ENCODE data around the gene NPAS1. TPM values are rescaled to one million over a fixed set of nuclear protein-coding genes. Genes with fewer than 3 reads are reported as not detected.

The NPAS1 gene
- total RNA-seq, 2 experiments from 2014 or later = 3.4 to 8.4 TPM

- no peak overlapping the region for H2AFZ ChIP-seq (ENCODE audit: low read length)
- POLR2A ChIA-PET = no interaction called here
- no peaks in the 10 kb centered on the region for H3K9me3 ChIP-seq (ENCODE audit: low read length)
- peaks cover 95% of the 10 kb centered on the region for H3K36me3 ChIP-seq (ENCODE audit: insufficient read depth, low read length)
- H3K79me2 ChIP-seq (ENCODE audit: insufficient read depth, low read depth, low read length) = no peaks in the 10 kb centered on the region
- H3K27ac ChIP-seq (ENCODE audit: low read depth, low read length, poor library complexity, severe bottlenecking) = no peak overlapping the region
- DNase-seq (ENCODE audit: low spot score) = no peak
- TF ChIP-seq EZH2phosphoT487 (IDR thresholded peaks at IDR 0.05; ENCODE audit: borderline replicate concordance, low read depth, low read length) (no peak), CTCF (conservative IDR thresholded peaks at IDR 0.05; ENCODE audit: low read length) (no peak)
- CTCF ChIA-PET (ENCODE audit: unreplicated experiment) = no interaction called here
- no peaks in the 10 kb centered on the region for H3K4me1 ChIP-seq (ENCODE audit: insufficient read depth, low read length, poor library complexity, severe bottlenecking)
- no TSS peak for BruUV-seq (replicated peaks)
- H3K4me2 ChIP-seq (ENCODE audit: low read length) = no peak overlapping the region
- intact Hi-C loops (cut with micrococcal nuclease; ENCODE audit: unreplicated experiment) = no loop called here
- H3K9me2 ChIP-seq (ENCODE audit: insufficient read depth, low read length) = no peaks in the 10 kb centered on the region
- no peaks in the 10 kb centered on the region for H4K20me1 ChIP-seq (ENCODE audit: insufficient read depth, low read length)
- no peak overlapping the region for H3K4me3 ChIP-seq (ENCODE audit: low read depth, low read length, poor library complexity, severe bottlenecking)
Measured at GRCh38 chr19:47072323-47072722, 52.7 kb downstream of the NPAS1 start.

GRCh38 chr19:47073574-47073973 is 53.9 kb downstream of the NPAS1 start:
- H3K9me3 ChIP-seq (ENCODE audit: low read length) = no peaks in the 10 kb centered on the region
- no peak overlapping the region for H2AFZ ChIP-seq (ENCODE audit: low read length)
- BruUV-seq (replicated peaks) = no TSS peak
- intact Hi-C loops (cut with micrococcal nuclease; ENCODE audit: unreplicated experiment) = no loop called here
- no peaks in the 10 kb centered on the region for H3K9me2 ChIP-seq (ENCODE audit: insufficient read depth, low read length)
- CTCF ChIA-PET (ENCODE audit: unreplicated experiment) = no interaction called here
- no peak overlapping the region for H3K4me3 ChIP-seq (ENCODE audit: low read depth, low read length, poor library complexity, severe bottlenecking)
- no peak for TF ChIP-seq EZH2phosphoT487 (IDR thresholded peaks at IDR 0.05; ENCODE audit: borderline replicate concordance, low read depth, low read length)
- TF ChIP-seq CTCF (conservative IDR thresholded peaks at IDR 0.05; ENCODE audit: low read length) = no peak
- no peaks in the 10 kb centered on the region for H3K79me2 ChIP-seq (ENCODE audit: insufficient read depth, low read depth, low read length)
- POLR2A ChIA-PET = interaction anchor here (0.6 kb wide), 1 partner anchor 15 kb away, joined by 4 read pairs; no protein-coding TSS in a partner anchor
- DNase-seq (ENCODE audit: low spot score) = no peak
- no peak overlapping the region for H3K27ac ChIP-seq (ENCODE audit: low read depth, low read length, poor library complexity, severe bottlenecking)
- no peaks in the 10 kb centered on the region for H4K20me1 ChIP-seq (ENCODE audit: insufficient read depth, low read length)
- no peaks in the 10 kb centered on the region for H3K4me1 ChIP-seq (ENCODE audit: insufficient read depth, low read length, poor library complexity, severe bottlenecking)
- no peak overlapping the region for H3K4me2 ChIP-seq (ENCODE audit: low read length)
- H3K36me3 ChIP-seq (ENCODE audit: insufficient read depth, low read length) = peaks cover 95% of the 10 kb centered on the region

DNA sequence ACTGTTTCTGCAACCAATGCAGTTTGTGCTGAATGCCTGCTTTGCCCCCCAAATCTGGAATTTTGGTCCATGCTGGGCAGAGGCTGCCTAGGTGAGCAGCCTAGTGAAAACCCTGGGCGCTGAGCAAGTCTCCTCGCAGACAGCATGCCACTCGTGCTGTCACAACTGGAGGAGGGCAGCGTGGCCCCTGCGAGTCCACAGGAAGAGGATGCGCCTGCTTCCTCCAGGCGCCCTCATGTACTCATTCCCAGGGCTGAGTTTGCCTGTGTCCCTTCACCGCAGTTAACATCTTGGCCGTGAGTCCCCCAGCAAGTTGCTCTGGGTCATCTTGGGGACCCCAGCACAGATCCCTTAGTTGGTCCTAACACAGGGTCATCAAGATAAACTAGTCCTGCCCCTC is 55.0 kb downstream of the NPAS1 start:
- intact Hi-C loops (cut with micrococcal nuclease; ENCODE audit: unreplicated experiment) = loop anchor here (5.0 kb wide), 1 partner anchor 38 kb away; the partner anchor contains the start of gene ZC3H4
- CTCF ChIA-PET (ENCODE audit: unreplicated experiment) = no interaction called here

More for the DNA sequence above, 55.0 kb downstream of the NPAS1 start:
- TF ChIP-seq EZH2phosphoT487 (IDR thresholded peaks at IDR 0.05; ENCODE audit: borderline replicate concordance, low read depth, low read length) = no peak
- no peak for TF ChIP-seq CTCF (conservative IDR thresholded peaks at IDR 0.05; ENCODE audit: low read length)
- H3K4me2 ChIP-seq (ENCODE audit: low read length) = no peak overlapping the region
- peaks cover 95% of the 10 kb centered on the region for H3K36me3 ChIP-seq (ENCODE audit: insufficient read depth, low read length)
- H3K9me3 ChIP-seq (ENCODE audit: low read length) = no peaks in the 10 kb centered on the region
- H2AFZ ChIP-seq (ENCODE audit: low read length) = no peak overlapping the region
- no peaks in the 10 kb centered on the region for H3K9me2 ChIP-seq (ENCODE audit: insufficient read depth, low read length)
- DNase-seq (ENCODE audit: low spot score) = no peak
- H4K20me1 ChIP-seq (ENCODE audit: insufficient read depth, low read length) = no peaks in the 10 kb centered on the region
- H3K79me2 ChIP-seq (ENCODE audit: insufficient read depth, low read depth, low read length) = no peaks in the 10 kb centered on the region
- POLR2A ChIA-PET = no interaction called here
- no peak overlapping the region for H3K27ac ChIP-seq (ENCODE audit: low read depth, low read length, poor library complexity, severe bottlenecking)
- H3K4me1 ChIP-seq (ENCODE audit: insufficient read depth, low read length, poor library complexity, severe bottlenecking) = no peaks in the 10 kb centered on the region
- no TSS peak for BruUV-seq (replicated peaks)
- no peak overlapping the region for H3K4me3 ChIP-seq (ENCODE audit: low read depth, low read length, poor library complexity, severe bottlenecking)

All from OCI-LY7 (cell line).